Stimulated activated CD4-positive, alpha-beta T cell treated with anti-CD3 and anti-CD28 coated beads, TNF-alpha, amount 100 ng/mL, for 24 hours (primary cell): ENCODE data around the gene IER3.
"Not testable (repeated sequence)": the region's sequence is repeated elsewhere in the genome, so short reads cannot be mapped to it uniquely, and the experiment has no call there.

Experiments used
- DNase-seq, 3 experiments: peaks; one replicate each; pipeline ENCODE4 v3.0.0-alpha.2; 2020; ENCODE audit warnings: low read depth in 3 of 3

Gene IER3

DNA sequence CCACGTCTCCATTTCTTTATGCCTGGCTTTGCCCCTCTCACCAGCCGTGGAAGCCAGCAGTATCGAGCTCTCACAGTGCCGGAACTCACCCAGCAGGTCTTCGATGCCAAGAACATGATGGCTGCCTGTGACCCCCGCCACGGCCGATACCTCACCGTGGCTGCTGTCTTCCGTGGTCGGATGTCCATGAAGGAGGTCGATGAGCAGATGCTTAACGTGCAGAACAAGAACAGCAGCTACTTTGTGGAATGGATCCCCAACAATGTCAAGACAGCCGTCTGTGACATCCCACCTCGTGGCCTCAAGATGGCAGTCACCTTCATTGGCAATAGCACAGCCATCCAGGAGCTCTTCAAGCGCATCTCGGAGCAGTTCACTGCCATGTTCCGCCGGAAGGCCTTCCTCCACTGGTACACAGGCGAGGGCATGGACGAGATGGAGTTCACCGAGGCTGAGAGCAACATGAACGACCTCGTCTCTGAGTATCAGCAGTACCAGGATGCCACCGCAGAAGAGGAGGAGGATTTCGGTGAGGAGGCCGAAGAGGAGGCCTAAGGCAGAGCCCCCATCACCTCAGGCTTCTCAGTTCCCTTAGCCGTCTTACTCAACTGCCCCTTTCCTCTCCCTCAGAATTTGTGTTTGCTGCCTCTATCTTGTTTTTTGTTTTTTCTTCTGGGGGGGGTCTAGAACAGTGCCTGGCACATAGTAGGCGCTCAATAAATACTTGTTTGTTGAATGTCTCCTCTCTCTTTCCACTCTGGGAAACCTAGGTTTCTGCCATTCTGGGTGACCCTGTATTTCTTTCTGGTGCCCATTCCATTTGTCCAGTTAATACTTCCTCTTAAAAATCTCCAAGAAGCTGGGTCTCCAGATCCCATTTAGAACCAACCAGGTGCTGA lies 20.3 kb downstream of the IER3 start:
- DNase-seq, result not testable (repeated sequence)

DNA sequence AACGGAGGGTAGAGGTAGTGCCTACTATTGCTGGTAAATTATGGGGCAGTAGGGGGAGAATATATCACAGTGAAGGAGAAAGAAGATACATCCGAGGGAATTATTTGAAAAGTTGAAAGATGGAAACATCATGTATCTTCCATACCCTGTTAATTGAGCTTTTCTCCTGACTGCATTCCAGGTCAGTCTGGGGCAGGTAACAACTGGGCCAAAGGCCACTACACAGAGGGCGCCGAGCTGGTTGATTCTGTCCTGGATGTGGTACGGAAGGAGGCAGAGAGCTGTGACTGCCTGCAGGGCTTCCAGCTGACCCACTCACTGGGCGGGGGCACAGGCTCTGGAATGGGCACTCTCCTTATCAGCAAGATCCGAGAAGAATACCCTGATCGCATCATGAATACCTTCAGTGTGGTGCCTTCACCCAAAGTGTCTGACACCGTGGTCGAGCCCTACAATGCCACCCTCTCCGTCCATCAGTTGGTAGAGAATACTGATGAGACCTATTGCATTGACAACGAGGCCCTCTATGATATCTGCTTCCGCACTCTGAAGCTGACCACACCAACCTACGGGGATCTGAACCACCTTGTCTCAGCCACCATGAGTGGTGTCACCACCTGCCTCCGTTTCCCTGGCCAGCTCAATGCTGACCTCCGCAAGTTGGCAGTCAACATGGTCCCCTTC lies 21.0 kb downstream of the IER3 start:
- not testable (repeated sequence) for DNase-seq

DNA sequence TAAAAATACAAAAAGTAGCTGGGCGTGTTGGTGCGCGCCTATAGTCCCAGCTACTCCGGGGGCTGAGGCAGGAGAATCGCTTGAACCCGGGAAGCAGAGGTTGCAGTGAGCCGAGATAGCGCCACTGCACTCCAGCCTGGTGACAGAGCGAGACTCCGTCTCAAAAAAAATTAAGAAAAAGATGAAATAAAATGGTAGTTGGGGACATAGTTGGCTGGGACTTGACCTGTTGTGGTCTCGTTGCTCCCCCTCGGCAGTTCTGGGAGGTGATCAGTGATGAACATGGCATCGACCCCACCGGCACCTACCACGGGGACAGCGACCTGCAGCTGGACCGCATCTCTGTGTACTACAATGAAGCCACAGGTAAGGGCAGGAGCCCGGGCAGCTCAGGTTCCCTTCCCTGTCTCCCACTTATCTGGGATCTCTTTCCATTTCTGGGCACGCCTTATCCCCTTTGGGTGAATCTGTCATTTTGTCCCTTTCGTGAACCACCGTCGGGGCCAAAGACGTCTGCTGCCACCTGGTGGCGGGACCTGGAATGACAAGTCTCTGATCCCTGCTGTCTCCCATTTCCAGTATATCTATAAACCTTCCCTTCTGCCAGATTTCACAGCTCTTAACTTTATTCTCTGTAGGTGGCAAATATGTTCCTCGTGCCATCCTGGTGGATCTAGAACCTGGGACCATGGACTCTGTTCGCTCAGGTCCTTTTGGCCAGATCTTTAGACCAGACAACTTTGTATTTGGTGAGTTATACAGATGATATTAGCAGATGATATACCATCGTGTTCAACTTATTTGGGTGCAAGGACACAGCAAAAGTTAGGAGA lies 21.9 kb downstream of the IER3 start:
- peak; percentile 73 to 82 (median 73) for DNase-seq

DNA sequence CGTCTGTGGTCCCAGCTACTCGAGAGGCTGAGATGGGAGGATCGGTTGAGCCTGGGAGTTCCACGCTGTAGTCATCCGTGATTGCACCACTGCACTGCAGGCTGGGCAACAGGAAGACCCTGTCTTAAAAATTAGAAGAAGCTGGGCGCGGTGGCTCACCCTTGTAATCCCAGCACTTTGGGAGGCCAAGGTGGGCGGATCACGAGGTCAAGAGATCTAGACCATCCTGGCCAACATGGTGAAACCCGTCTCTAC lies 22.4 kb downstream of the IER3 start:
- DNase-seq, result peak in 1 of 3 experiments; percentile 30

DNA sequence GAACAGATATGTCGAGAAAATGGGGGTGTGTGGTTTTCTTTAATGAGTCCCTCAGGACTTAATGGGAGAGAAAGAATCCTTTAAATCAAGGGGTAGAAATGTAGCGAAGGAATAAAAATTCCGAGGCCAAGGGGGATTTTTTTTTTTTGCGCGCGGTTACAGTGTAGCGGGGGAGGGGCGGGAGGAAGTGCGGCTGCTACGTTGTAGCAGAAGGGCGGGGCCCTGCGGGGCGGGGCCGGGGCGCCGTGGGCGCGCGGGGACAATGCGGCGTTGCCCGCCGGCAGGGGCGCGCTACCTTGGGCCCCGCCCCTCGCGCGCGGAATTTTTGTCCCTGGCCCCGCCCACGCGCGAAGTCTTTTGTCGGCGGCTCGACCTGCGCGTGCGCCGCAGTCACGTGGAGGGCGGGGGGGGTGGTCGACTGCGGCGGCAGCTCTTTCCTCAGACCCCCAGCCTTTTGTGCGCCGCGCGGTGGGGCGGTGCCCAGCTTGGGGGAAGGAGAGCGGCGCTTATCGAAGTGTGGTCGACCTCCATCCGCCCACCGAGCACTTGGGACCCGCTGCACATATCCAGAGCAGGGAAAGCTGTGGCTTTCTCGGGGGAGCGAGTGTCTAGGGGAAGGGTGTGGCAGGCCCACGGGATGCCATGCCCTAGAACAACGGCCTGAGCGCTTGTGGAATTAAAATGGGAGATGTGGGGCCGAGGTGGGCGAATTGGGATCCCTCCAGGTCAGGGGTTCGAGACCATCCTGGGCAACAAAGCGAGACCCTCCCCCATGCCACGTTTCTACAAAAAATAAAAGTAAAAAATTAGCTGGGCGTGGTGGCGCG lies 22.9 kb downstream of the IER3 start:
- DNase-seq, result peak; percentile 92 to 95 (median 94)

DNA sequence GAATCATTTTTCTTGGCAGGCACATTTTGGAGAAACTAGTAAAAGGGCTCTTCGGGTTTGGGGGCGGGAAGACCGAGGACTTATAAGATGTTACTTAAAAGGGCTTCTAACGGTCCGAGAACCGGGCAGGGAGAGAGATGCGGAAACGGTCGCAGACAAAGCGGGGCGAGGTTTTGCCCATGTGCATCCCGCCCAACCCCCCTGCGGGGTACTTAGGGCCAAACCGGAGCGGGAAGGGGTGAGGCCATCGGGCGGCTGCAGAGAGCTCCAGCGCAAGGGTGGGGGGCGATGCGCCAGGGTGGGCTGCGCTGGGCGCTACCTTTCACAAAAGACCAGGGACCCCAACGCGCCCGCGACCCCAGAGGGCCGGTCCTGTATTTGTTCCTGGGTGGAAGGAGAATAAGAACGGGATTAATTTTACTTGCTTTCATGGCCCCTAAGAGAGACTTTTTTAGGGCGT lies 23.6 kb downstream of the IER3 start:
- peak in 2 of 3 experiments; percentile 40 to 60 for DNase-seq

DNA sequence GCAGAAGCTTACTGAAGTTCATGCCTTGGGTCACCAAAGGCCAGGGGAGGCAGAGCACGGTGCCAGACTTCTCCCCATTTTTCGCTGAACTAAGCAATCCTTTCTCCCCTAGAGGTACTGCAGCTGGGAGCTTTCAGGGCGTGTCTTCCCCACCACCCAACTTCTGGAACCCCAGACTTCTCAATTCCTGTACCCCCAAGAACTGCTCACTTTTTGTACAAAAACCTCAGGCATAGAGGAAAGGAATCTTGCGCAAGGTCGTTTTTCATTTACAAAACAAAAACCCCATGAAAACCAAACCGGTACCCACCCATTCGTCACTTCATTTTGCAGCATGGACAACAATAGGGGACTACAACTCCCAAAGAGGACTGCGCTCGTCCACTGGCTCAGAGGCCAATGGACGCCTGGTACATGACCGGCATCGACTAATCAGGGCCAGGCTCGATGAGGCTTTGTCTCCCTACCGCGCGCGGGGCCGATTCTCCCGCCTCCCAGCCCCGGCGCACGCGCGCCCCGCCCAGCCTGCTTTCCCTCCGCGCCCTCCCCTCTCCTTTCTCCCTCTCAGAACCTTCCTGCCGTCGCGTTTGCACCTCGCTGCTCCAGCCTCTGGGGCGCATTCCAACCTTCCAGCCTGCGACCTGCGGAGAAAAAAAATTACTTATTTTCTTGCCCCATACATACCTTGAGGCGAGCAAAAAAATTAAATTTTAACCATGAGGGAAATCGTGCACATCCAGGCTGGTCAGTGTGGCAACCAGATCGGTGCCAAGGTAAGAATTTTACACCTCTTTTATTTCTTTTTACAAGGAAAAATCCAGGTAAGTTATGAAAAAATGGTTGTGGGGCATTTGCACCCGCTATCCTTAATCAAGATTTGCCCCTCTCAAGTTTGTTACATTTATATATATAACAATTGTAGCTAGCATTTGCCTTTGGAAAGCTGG lies 24.3 kb downstream of the IER3 start, which contains the start of gene TUBB:
Gene TUBB (plus strand): TSS at position 562 of the 947 bp plus-strand sequence. CDS start 155 bp downstream, at position 717.
- peak; percentile 89 to 94 (median 91) for DNase-seq

DNA sequence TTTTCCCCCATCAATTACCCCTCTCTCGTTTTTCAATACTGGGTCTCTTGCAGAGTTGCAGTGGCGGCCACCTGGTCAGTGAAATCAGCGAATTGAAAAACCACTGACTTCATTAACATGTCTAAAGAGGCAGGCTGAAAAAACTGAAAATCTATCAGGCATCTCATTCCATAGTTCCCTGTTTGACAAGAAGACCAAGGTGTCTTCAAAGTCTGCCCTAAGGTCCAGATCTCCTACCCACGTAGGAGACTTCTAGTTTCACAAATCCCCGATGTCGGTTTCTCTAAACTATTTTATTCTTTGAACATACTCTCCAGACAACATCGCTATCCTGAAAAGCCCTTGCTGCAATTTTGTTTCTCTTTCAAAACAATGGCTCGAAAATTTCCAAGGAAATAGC lies 25.0 kb downstream of the IER3 start:
- no peak for DNase-seq

DNA sequence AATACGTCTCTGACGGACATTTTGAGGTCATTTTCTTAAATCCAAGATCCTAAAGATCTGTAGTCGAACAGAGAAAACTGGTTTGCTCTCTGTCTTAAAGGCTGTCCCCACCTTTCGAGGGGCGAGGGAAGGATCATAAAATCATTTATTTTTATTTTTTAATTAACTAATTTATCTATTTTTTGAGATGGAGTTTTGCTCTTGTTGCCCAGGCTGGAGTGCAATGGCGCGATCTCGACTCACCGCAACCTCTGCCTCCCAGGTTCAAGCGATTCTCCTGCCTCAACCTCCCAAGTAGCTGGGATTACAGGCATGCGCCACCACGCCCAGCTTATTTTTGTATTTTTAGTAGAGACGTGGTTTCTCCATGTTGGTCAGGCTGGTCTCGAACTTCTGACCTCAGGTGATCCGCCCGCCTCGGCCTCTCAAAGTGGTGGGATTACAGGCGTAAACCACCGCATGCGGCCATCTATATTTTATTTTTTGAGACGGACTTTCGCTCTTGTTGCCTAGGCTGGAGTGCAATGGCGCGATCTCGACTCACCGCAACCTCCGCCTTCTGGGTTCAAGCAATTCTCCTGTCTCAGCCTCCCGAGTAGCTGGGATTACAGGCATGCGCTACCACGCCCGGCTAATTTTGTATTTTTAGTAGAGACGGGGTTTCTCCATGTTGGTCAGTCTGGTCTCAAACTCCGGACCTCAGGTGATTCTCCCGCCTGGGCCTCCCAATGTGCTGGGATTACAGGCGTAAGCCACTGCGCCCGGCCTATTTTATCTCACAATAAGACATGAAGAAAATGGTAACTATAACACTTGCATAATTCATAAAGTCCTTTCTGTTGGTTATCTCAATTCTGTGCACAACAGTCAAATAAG lies 26.3 kb downstream of the IER3 start:
- not testable (repeated sequence) for DNase-seq

DNA sequence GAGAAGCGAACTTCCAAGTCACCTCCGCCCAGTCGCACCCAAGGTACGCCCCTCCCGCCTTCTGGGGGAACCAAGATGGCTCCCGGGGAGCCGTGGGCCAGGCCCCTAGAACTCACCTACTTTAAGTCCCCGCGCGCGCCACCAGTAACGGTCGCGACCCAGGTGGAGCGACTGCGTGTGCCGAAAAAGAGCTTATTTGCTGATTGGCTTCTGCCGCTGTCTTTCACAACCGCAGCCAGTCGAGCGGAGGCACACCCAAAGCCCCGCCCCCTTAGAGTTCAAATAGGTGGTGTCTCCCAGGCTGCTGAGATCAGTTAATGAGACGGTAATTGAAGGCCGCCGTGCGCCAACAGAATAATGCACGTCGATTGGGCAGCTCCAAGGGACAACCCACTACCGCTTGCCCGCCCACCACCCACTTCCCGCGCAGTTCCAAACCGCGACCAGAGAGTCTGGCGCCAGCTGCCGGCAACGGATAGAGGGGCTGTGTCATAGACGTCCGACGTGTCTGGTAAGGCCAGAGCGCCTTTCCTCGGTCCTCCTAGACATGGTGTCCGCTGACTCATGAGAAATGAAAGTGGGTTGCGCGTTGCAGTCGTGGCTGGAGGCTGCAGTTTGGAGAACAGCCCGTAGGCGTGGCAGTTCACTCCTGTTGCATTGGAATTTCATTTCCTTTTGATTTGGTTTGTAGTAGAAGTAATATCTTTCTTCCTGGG lies 27.1 kb downstream of the IER3 start, which contains the start of gene MDC1:
Gene MDC1 (minus strand): TSS at position 153 of the 716 bp plus-strand sequence. CDS start 2,106 bp downstream, outside the sequence.
- peak; percentile 96 to 99 (median 99) for DNase-seq

DNA sequence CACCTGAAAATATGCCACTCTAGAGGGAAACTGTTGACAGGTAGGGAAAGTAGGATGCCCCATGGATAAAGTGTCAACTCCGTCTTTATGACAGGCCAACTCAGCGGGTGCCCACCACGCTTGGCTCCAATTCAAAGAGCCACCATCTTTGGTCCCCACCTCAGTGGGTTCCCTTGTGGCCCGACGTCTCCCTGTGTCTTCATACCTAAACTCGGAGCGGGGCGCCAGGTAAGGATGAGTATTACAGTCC lies 27.5 kb downstream of the IER3 start:
- no peak for DNase-seq

DNA sequence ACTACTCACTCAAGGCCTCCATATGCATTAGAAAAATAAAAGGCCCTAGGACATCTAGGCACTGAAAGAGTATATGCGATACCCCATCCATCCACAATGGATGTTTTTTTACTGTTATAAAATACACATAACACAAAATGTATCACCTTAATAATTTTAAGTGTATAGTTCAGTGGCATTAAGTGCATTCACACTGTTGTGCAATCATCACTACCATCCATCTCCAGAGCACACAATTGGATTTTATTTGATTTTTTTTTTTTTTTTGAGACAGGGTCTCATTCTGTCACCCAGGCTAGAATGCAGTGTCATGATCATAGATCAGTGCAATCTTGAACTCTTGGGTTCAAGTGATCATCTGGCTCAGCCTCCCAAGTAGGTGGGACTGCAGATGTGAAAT lies 30.1 kb downstream of the IER3 start:
- no peak for DNase-seq

DNA sequence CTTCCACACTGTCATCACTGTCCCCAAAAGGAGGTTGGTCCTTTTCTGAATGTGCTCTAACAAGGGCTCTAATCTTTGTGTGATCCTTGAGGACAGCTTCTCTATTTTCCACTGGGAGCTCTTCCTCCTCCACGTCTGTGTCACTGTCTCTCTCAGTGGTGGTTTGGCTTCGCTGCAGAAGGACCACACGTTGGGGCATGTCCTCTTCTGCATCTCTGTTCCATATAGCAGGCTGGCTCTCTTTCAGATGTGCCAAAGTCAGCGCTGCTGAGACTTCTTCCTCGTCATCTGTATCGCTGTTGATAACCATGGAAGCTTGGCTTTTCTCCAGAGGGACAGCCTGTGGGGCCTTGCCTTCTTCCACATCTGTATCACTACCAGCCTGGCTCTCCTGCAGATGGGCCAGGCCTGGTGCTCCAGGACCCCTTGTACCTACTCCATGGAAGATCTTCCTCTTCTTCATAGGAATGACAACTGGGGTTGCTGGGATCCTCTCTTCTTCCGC lies 31.9 kb downstream of the IER3 start:
- DNase-seq, result no peak

DNA sequence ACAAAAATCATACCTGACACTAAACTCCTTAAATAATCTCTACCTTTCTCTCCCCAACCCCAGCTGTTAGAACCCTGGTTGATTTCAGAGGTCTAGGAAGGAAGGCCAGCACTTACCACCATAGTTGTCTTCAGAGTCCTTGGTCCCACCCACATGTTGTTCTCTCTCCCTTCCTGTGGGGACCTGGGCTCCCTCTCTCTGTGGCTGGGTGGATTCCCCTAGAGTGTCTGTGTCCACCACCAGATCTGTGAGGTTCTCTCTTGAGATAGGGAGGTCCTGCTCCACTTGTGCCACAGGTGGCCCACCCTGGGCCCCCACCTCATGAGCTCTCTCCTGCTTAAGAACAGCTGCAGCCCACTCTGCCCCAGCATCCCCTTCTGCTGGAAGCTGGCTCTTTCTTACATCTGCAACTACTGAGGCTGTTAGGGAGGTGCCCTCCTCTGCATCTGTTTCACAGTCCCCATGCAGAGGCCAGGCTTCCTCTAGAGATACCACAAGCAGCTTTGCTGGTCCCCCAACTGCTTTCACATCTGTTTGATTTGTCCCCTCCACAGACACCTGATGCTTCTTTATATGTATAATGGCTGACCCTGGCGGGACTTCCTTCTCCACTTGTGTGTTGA lies 32.5 kb downstream of the IER3 start:
- DNase-seq, result no peak

DNA sequence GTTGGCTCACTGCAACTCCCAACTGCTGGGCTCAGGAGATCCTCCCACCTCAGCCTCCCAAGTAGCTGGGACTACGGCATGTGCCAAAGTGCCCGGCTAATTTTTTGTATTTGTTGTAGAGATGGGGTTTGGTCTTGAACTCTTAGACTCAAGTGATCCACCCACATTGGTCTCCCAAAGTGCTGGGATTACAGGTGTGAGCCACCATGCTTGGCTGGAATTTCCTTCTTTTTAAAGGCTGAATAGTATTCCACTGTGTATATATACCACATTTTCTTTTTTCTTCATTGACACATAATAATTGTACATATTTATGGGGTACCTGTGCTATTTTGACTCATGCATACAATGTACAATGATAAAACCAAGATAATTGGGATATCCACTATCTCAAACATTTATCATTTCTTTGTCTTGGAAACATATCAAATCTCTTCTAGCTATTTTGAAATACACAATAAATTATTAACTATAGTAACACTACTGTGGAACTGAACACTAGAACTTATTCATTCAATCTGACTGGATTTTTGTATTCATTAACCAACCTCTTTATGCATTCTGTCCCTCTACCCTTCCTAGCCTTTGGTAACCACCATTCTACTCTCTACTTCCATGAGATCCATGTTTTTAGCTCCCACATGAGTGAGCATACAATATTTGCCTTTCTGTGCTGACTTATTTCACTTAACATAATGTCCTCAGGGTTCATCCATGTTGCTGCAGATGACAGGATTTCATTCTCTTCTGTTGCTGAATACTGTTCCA lies 35.1 kb downstream of the IER3 start:
- no peak for DNase-seq

DNA sequence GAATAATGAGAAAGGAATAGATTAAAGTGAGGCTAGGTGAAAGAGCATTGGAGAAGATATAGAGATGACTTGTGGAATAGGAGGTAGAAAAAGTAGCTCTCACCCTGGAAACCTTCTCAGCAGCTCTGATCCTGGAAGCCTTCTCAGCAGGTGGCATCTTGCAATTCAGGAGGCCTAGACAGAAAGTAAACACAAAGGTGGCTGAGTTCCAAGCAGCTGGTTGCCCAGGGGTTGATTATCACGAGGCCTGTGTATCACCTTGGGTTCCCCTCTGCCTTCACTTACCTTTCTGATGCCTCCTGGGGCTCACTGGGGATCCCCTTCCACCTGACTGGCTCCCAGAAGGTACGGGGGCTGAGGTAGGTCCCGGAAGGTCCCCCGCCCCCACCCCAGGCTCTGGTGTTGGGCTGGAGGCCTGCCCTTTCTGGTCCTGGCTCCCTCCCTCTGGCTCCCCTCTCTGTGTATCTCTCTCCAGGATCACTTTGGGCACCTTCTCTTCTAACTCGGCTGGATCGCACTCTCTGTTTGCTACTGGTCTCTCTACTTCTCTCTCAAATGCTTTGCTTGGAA lies 37.0 kb downstream of the IER3 start:
- no peak for DNase-seq

DNA sequence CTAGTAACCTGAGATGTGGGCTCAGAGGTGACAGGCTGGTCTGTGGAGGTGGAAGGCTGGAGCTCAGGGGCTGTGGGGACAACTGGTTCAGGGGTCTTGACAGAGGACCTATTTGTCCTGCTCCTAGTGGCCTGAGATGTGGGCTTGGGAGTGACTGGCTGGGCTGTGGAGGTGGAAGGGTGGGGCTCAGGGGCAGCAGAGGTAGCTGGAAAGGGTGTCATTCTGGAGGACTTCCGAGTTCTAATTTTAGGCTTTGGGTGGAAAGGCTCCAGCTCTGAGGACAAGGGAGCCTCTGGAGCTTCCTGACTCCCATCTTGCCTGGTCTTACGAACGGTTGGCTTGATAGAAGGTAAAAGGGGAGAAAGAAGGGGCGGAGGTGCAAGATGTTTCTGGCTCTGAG lies 38.7 kb downstream of the IER3 start:
- DNase-seq, result no peak
